Effector CD8-positive, alpha-beta T cell (primary cell): ENCODE measurements around the gene SERINC5.

Source experiments
- DNase-seq: peaks from one replicate; lab custom pipeline; 2025; lab: John Stamatoyannopoulos, UW

SERINC5 gene

DNA sequence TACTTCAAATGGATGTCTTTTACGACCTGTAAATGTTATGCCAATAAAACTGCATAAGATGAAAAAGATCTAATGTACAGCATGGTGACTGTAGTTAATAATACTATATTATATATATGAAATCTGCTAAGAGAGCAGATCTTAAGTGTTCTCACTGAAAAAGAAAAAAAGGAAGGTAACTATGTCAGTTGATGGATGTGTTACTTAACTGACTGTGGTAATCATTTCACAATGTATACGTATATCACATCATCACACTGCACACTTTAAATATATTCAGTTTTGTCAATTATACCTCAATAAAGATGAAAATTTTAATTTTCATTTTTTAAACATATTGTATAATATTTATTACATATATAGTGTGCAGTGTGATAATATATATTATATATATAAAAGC is 188.8 kb downstream of the SERINC5 start:
- no peak for DNase-seq

- no peak for DNase-seq
Observed at GRCh38 chr5:80064124-80064523, 191.7 kb downstream of the SERINC5 start.
